Measurements from ENCODE around the gene CLSTN1. TPM values are rescaled to one million over a fixed set of nuclear protein-coding genes. Genes with fewer than 3 reads are reported as not detected.

Gene CLSTN1
- total and polyA plus RNA-seq, 2 of the 8 experiments (the other 6 are each of a cell fraction or from before 2014, with no cell fraction given) = 34.2 to 97.4 TPM

DNA sequence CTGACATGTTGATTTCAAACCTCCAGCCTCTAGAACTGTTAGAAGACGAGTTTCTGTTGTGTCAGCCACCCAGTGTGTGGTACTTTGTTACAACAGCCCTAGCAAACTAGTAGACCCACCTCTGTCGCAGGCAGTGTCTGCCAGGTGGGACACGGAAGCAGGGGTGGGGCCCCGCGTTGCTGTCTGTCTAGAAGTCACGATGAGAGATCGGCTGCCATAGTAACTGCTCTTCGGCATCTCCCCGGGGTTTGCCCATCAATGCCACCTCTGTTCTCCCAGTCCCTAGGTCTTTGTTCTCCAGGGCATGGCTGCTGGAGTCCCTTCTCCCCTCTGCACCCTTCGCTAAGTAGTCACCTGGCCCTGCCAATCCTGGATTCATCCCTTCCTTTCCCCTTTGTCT is 15.2 kb upstream of the CLSTN1 start:
- FAIRE-seq (no peak), DNase-seq (ENCODE audit: low read depth in 1 of 2, low spot score in 2 of 2) (no peak)
- H2BK15ac ChIP-seq (ENCODE audit: low read length) = no peak overlapping the region

More for the DNA sequence above, 15.2 kb upstream of the CLSTN1 start:
- 91% methylated on average over 10 of the region's 10 CpGs; no CpG with 5 or more reads in 1 of the 2 experiments for WGBS, 2 experiments (ENCODE audit: extremely low coverage in 1 of 2, insufficient coverage in 1 of 2, insufficient read length in 1 of 2, insufficient replicate concordance in 2 of 2, low coverage in 1 of 2, low lambda C conversion rate in 2 of 2, missing lambda C conversion rate in 1 of 2)
- Histone ChIP-seq H3K79me1 (ENCODE audit: low read depth, low read length) (no peaks in the 10 kb centered on the region), H2BK120ac (replicated peaks; ENCODE audit: low read depth, low read length) (no peak overlapping the region), H3K9me3 (ENCODE audit: insufficient read depth in 2 of 2, low read depth in 1 of 2, low read length in 1 of 2) (no peaks in the 10 kb centered on the region), H4K20me1 (replicated peaks in 1 of 2; ENCODE audit: control insufficient read depth in 1 of 2, insufficient read depth in 2 of 2, low read length in 2 of 2) (no peaks in the 10 kb centered on the region), H3K36me3 (ENCODE audit: control insufficient read depth in 2 of 4, insufficient read depth in 4 of 4, low read length in 3 of 4) (no peaks in the 10 kb centered on the region), H2BK20ac (ENCODE audit: low read length) (no peak overlapping the region), H3K23me2 (ENCODE audit: low read depth, low read length) (no peaks in the 10 kb centered on the region), H3K4me2 (ENCODE audit: insufficient read depth in 1 of 2, low read depth in 2 of 2, low read length in 2 of 2) (no peak overlapping the region), H3K56ac (replicated peaks; ENCODE audit: insufficient read length, low read depth, low read length) (no peak overlapping the region), H3K4me3 (ENCODE audit: extremely low read depth in 1 of 4, insufficient read depth in 2 of 4, low read depth in 3 of 4, low read length in 4 of 4) (no peak overlapping the region), H3K4me1 (replicated peaks in 1 of 4; ENCODE audit: control insufficient read depth in 3 of 4, insufficient read depth in 4 of 4, low read length in 3 of 4) (peaks cover 4 to 25% (median 17%) of the 10 kb centered on the region in 4 experiments), H4K91ac (replicated peaks; ENCODE audit: insufficient read length, low read length) (no peak overlapping the region), H3K18ac (ENCODE audit: extremely low read depth, low read length) (no peak overlapping the region), H4K8ac (ENCODE audit: extremely low read depth, insufficient read depth, low read length) (no peak overlapping the region), H3K23ac (ENCODE audit: insufficient read length) (no peak overlapping the region), H2BK5ac (ENCODE audit: low read depth, low read length) (no peak overlapping the region; the same call in 1 of the 2 replicates), H2AK5ac (ENCODE audit: low read depth, low read length) (no peak overlapping the region), H3K14ac (ENCODE audit: insufficient read length) (no peak overlapping the region), H3K4ac (replicated peaks; ENCODE audit: insufficient read length, low read depth, low read length) (no peak overlapping the region), H2BK12ac (ENCODE audit: low read depth, low read length) (no peak overlapping the region), H4K5ac (ENCODE audit: insufficient read length, low read depth, low read length) (no peak overlapping the region), H3K9ac (replicated peaks in 1 of 4; ENCODE audit: extremely low read depth in 1 of 4, low read depth in 3 of 4, low read length in 3 of 4) (no peak overlapping the region), H3K27ac (ENCODE audit: low read depth, low read length) (no peak overlapping the region), H2AFZ (ENCODE audit: low read length) (no peak overlapping the region), H3K27me3 (replicated peaks in 1 of 4; ENCODE audit: control insufficient read depth in 3 of 4, extremely low read depth in 1 of 4, insufficient read depth in 3 of 4, low read length in 3 of 4) (peaks cover 0 to 4% (median 0%) of the 10 kb centered on the region in 4 experiments; a peak in 3 of 7 replicates), H3K79me2 (ENCODE audit: control insufficient read depth in 1 of 2, insufficient read depth in 2 of 2, low read length in 2 of 2) (no peaks in the 10 kb centered on the region)
- ChIA-PET CTCF (ENCODE audit: partially characterized antibody) (interaction anchor here (1.0 to 5.3 kb wide), 3 partner anchors 30 to 57 kb away, joined by 3 to 29 read pairs (median 5); no protein-coding TSS in a partner anchor), POLR2A (ENCODE audit: partially characterized antibody) (interaction anchor here (1.8 kb wide), 1 partner anchor 8 kb away, joined by 3 read pairs; no protein-coding TSS in a partner anchor)
- TF ChIP-seq SIRT6 (IDR thresholded peaks at IDR 0.05; ENCODE audit: low read length) = no peak
- TF ChIP-seq NRF1 (IDR thresholded peaks at IDR 0.05; ENCODE audit: low read depth, low read length) = no peak
- no peak for TF ChIP-seq BRCA1 (IDR thresholded peaks at IDR 0.05; ENCODE audit: low read depth, low read length)
- TF ChIP-seq KDM5A (IDR thresholded peaks at IDR 0.05; ENCODE audit: low read length) = no peak
- no peak for TF ChIP-seq BACH1 (IDR thresholded peaks at IDR 0.05; ENCODE audit: low read length)
- TF ChIP-seq EZH2 (IDR thresholded peaks at IDR 0.05; ENCODE audit: low read depth, low read length, severe bottlenecking) = no peak
- no peak for TF ChIP-seq FOSL1 (IDR thresholded peaks at IDR 0.05; ENCODE audit: insufficient read depth, low read depth, low read length)
- TF ChIP-seq SP2 (IDR thresholded peaks at IDR 0.05; ENCODE audit: low read length) = no peak
- no peak for TF ChIP-seq ASH2L (IDR thresholded peaks at IDR 0.05; ENCODE audit: low read length)
- TF ChIP-seq BCL11A (IDR thresholded peaks at IDR 0.05; ENCODE audit: low read depth in 2 of 2, low read length in 2 of 2) = no peak
- TF ChIP-seq EGR1 (IDR thresholded peaks at IDR 0.05; ENCODE audit: borderline replicate concordance, low read depth, low read length) = no peak
- no peak for TF ChIP-seq GABPA (IDR thresholded peaks at IDR 0.05; ENCODE audit: borderline replicate concordance, insufficient read depth, low read length)

Data from H1 (cell line).